Measurements from ENCODE around the gene ATP8A2.

DNA sequence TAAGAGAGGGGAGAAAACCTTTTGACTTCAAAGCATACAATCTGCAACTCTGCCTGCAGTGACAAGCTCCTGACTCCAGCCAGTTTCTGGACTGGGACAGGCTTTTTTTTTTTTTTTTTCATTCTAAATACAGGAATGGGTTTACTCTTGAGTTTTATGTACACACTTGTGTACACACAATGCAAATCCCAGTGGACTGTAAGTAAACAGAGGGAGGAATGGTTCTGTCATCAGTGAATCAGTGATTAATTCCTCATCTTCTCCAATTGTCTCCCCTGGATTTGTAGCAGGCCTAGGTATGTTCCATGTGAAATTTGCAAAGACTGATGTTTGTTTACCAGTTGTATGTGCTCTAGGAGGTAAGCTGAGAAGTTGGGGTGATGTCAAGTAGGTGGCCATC is 495.3 kb downstream of the ATP8A2 start:
- TF ChIP-seq POLR2AphosphoS5 (IDR thresholded peaks at IDR 0.05) = no peak
- TF ChIP-seq, protein P1, sequence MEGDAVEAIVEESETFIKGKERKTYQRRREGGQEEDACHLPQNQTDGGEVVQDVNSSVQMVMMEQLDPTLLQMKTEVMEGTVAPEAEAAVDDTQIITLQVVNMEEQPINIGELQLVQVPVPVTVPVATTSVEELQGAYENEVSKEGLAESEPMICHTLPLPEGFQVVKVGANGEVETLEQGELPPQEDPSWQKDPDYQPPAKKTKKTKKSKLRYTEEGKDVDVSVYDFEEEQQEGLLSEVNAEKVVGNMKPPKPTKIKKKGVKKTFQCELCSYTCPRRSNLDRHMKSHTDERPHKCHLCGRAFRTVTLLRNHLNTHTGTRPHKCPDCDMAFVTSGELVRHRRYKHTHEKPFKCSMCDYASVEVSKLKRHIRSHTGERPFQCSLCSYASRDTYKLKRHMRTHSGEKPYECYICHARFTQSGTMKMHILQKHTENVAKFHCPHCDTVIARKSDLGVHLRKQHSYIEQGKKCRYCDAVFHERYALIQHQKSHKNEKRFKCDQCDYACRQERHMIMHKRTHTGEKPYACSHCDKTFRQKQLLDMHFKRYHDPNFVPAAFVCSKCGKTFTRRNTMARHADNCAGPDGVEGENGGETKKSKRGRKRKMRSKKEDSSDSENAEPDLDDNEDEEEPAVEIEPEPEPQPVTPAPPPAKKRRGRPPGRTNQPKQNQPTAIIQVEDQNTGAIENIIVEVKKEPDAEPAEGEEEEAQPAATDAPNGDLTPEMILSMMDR (IDR thresholded peaks at IDR 0.05) = no peak
